ENCODE results near the gene SH3GL1.

- no peak for TF ChIP-seq CTCF (conservative IDR thresholded peaks at IDR 0.05; ENCODE audit: low read depth, low read length)
- no peak for TF ChIP-seq EZH2 (IDR thresholded peaks at IDR 0.05; ENCODE audit: borderline replicate concordance, low read depth, low read length, poor library complexity, severe bottlenecking)
Observed at GRCh38 chr19:4358709-4359626, 41.4 kb downstream of the SH3GL1 start.
